ENCODE results near the gene IL37. TPM values are rescaled to one million over a fixed set of nuclear protein-coding genes. Genes with fewer than 3 reads are reported as not detected.
"Not testable (repeated sequence)": the region's sequence is repeated elsewhere in the genome, so short reads cannot be mapped to it uniquely, and the experiment has no call there.

IL37 gene
- total and polyA plus RNA-seq, 2 donors (not counting 1 experiment from before 2014, with no cell fraction given): 0.79 TPM; not detected in 1

DNA sequence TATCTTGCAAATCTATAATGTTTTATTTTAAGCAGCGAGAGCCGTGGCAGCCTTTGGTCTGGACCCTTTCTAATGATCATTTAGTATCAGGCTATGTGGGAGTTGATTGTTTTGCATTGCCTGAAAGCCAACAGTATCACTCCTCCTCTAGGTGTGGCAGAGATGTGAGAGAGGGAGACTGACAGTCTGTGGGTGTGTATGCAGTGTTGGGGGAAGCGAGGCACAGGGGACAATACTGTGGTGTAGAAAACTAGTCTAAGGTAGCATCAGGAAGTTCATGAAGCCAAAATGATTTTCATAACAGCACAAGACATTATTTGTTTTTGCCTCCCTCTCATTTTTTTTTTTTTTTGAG is 13.4 kb upstream of the IL37 start:
- H2AFZ ChIP-seq (ENCODE audit: insufficient read depth, low read depth, low read length, poor library complexity, severe bottlenecking): no peak overlapping the region
- no peaks in the 10 kb centered on the region for H3K9me3 ChIP-seq (ENCODE audit: control extremely low read depth in 1 of 3, control insufficient read depth in 2 of 3, insufficient read depth in 1 of 3, low read length in 2 of 3)
- WGBS (ENCODE audit: insufficient coverage): no CpG with 5 or more reads among the region's 3 CpGs
- H3K27ac ChIP-seq (ENCODE audit: low read length in 2 of 2): no peak overlapping the region
- no peak overlapping the region for H3K4me2 ChIP-seq (replicated peaks; ENCODE audit: low read depth, low read length, poor library complexity, severe bottlenecking)
- ATAC-seq (ENCODE audit: low read depth): no peak
- no peak for DNase-seq
- no peak overlapping the region for H3K9ac ChIP-seq (ENCODE audit: low read length)
- ChIA-PET POLR2A (no interaction called here), CTCF (interaction anchor here (1.4 kb wide), 1 partner anchor 12 kb away, joined by 3 read pairs; no protein-coding TSS in a partner anchor)
- H3K27me3 ChIP-seq (replicated peaks in 1 of 4; ENCODE audit: control extremely low read depth in 1 of 4, control insufficient read depth in 3 of 4, insufficient read depth in 4 of 4, low read length in 3 of 4): peaks cover 0 to 4% (median 0%) of the 10 kb centered on the region in 4 experiments
- intact Hi-C loops (cut with micrococcal nuclease): no loop called here
- Mint-ChIP-seq H3K27ac (no peak overlapping the region), H3K4me3 (no peak overlapping the region), H3K4me1 (no peaks in the 10 kb centered on the region), H3K9me3 (ENCODE audit: insufficient read depth) (no peaks in the 10 kb centered on the region), H3K27me3 (peaks cover 16% of the 10 kb centered on the region)
- no peaks in the 10 kb centered on the region for H3K36me3 ChIP-seq (replicated peaks in 1 of 2; ENCODE audit: control extremely low read depth in 1 of 2, control insufficient read depth in 1 of 2, extremely low read depth in 1 of 2, insufficient read depth in 2 of 2, low read length in 1 of 2)
- no peak overlapping the region for H3K4me3 ChIP-seq (ENCODE audit: control extremely low read depth in 1 of 5, extremely low read depth in 1 of 5, insufficient read depth in 1 of 5, low read depth in 2 of 5, low read length in 4 of 5)
- no peaks in the 10 kb centered on the region for H4K20me1 ChIP-seq (ENCODE audit: control insufficient read depth, insufficient read depth, low read length, poor library complexity, severe bottlenecking)
- no peaks in the 10 kb centered on the region for H3K4me1 ChIP-seq (ENCODE audit: control insufficient read depth in 2 of 2, insufficient read depth in 2 of 2, low read length in 2 of 2)
- H3K79me2 ChIP-seq (ENCODE audit: control insufficient read depth, insufficient read depth, low read length): no peaks in the 10 kb centered on the region
- TF ChIP-seq, protein P1, sequence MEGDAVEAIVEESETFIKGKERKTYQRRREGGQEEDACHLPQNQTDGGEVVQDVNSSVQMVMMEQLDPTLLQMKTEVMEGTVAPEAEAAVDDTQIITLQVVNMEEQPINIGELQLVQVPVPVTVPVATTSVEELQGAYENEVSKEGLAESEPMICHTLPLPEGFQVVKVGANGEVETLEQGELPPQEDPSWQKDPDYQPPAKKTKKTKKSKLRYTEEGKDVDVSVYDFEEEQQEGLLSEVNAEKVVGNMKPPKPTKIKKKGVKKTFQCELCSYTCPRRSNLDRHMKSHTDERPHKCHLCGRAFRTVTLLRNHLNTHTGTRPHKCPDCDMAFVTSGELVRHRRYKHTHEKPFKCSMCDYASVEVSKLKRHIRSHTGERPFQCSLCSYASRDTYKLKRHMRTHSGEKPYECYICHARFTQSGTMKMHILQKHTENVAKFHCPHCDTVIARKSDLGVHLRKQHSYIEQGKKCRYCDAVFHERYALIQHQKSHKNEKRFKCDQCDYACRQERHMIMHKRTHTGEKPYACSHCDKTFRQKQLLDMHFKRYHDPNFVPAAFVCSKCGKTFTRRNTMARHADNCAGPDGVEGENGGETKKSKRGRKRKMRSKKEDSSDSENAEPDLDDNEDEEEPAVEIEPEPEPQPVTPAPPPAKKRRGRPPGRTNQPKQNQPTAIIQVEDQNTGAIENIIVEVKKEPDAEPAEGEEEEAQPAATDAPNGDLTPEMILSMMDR (IDR thresholded peaks at IDR 0.05): no peak
- no peak for TF ChIP-seq EZH2 (IDR thresholded peaks at IDR 0.05; ENCODE audit: borderline replicate concordance, insufficient read depth, low read depth, low read length, poor library complexity, severe bottlenecking)

DNA sequence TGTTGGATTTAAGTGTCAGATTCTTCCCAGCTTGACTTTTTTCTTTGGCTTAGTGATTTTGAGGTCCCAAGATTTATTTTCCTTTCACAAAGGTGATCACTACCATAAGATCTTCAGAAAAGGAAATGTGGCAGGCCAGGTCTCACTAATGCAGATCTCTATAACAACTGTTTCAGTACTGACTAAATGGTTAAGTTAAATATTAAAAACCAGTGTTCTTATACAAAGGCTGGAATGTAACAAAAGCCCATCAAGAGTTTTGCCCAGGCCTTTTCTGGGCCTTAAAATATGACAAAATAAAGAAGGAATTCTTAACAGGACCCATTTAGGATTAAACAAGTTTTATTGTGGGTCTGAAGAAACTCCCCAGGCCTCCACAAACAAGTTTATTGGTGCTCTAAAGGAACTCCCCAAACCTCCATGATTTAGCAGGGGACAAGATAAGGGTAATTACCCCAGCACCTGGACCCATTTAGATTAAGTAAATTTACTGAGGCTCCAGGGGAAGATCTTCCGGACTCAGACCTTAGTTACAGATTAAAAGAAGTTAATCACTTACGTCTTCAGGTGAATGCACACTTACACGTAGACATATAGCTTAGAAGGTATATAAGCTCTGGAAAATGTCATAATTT is 9.4 kb upstream of the IL37 start:
- H3K4me1 Mint-ChIP-seq; intact Hi-C loops (cut with micrococcal nuclease); H3K4me1 ChIP-seq (ENCODE audit: control insufficient read depth in 2 of 2, insufficient read depth in 2 of 2, low read length in 2 of 2); H3K27me3 ChIP-seq (replicated peaks in 1 of 4; ENCODE audit: control extremely low read depth in 1 of 4, control insufficient read depth in 3 of 4, insufficient read depth in 4 of 4, low read length in 3 of 4); H3K27ac Mint-ChIP-seq; ATAC-seq (ENCODE audit: low read depth); H3K4me3 Mint-ChIP-seq; DNase-seq; H3K4me2 ChIP-seq (replicated peaks; ENCODE audit: low read depth, low read length, poor library complexity, severe bottlenecking); H4K20me1 ChIP-seq (ENCODE audit: control insufficient read depth, insufficient read depth, low read length, poor library complexity, severe bottlenecking); H3K36me3 ChIP-seq (replicated peaks in 1 of 2; ENCODE audit: control extremely low read depth in 1 of 2, control insufficient read depth in 1 of 2, extremely low read depth in 1 of 2, insufficient read depth in 2 of 2, low read length in 1 of 2); H3K9me3 Mint-ChIP-seq (ENCODE audit: insufficient read depth); H2AFZ ChIP-seq (ENCODE audit: insufficient read depth, low read depth, low read length, poor library complexity, severe bottlenecking); H3K79me2 ChIP-seq (ENCODE audit: control insufficient read depth, insufficient read depth, low read length); H3K9ac ChIP-seq (ENCODE audit: low read length); POLR2A ChIA-PET; H3K4me3 ChIP-seq (ENCODE audit: control extremely low read depth in 1 of 5, extremely low read depth in 1 of 5, insufficient read depth in 1 of 5, low read depth in 2 of 5, low read length in 4 of 5); H3K27ac ChIP-seq (ENCODE audit: low read length in 2 of 2); H3K9me3 ChIP-seq (ENCODE audit: control extremely low read depth in 1 of 3, control insufficient read depth in 2 of 3, insufficient read depth in 1 of 3, low read length in 2 of 3): not testable (repeated sequence)
- CTCF ChIA-PET: interaction anchor here (1.1 kb wide), 1 partner anchor 153 kb away, joined by 3 read pairs; no protein-coding TSS in a partner anchor
- peaks cover 16% of the 10 kb centered on the region for H3K27me3 Mint-ChIP-seq
- 80% methylated on average over 1 of the region's 3 CpGs for WGBS (ENCODE audit: insufficient coverage)
